Measurements from ENCODE around the gene SMAD2. TPM values are rescaled to one million over a fixed set of nuclear protein-coding genes. Genes with fewer than 3 reads are reported as not detected.
"Not testable (repeated sequence)": the region's sequence is repeated elsewhere in the genome, so short reads cannot be mapped to it uniquely, and the experiment has no call there.

The SMAD2 gene
- total RNA-seq, 1 experiment from 2014 or later, result 105 TPM

DNA sequence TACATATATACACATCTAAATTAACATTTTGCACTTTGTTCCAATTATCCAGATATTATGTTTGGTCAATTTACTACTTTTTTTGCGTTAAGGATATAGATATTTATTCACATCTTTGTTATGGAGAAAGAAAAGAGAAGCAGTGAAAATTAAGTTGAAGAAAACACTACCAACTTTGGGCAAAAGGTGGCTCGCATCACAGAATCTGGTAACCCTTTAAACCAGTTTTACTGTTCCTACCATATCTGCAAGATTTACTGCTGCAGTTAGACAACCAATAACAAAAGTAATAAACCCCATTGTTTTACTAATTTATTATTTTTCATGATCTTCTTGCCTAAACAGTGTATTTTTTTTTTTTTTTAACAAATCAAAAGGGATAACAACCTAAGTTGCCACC is 53.6 kb downstream of the SMAD2 start:
- in situ Hi-C loops (cut with HindIII; ENCODE audit: low pct_unique_long_range_greater_than_20kb, low sequenced_read_pairs), result no loop called here
- DNase-seq (ENCODE audit: low read depth, low spot score), result no peak

DNA sequence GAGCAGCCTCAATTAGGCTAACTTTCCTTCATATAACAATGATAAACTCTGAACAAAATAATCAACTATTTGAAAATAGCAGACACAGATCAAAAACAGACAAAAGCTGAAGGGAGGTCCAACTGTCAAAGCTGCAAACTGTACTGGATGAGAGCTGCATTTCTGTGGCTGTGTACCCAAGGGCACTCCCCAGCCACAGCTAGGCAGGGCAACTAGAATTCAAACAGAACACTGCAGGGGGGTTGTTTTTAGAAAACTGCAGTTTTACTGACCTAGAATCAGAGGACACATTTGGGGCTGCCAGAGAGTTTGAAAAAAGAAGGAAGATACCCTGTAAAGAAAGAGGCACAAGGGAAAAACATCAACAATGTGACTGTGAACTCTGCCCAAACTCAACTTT is 56.8 kb downstream of the SMAD2 start:
- in situ Hi-C loops (cut with HindIII; ENCODE audit: low pct_unique_long_range_greater_than_20kb, low sequenced_read_pairs), result no loop called here
- DNase-seq (ENCODE audit: low read depth, low spot score), result no peak

DNA sequence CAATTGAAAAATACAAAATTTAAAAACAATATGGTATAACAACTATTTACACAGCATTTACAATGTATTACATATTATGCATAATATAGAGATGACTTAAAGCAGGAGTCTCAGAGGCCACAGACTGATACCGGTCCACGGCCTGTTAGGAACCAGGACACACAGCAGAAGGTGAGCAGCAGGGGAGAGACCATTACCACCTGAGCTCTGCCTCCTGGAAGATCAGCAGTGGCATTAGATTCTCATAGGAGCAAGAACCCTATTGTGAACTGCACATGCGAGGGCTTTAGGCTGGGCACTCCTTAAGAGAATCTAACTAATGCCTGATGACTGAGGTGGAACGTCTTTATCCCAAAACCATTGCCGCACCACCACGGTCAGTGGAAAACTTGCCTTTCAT is 58.0 kb downstream of the SMAD2 start:
- in situ Hi-C loops (cut with HindIII; ENCODE audit: low pct_unique_long_range_greater_than_20kb, low sequenced_read_pairs), result no loop called here
- DNase-seq (ENCODE audit: low read depth, low spot score), result no peak

DNA sequence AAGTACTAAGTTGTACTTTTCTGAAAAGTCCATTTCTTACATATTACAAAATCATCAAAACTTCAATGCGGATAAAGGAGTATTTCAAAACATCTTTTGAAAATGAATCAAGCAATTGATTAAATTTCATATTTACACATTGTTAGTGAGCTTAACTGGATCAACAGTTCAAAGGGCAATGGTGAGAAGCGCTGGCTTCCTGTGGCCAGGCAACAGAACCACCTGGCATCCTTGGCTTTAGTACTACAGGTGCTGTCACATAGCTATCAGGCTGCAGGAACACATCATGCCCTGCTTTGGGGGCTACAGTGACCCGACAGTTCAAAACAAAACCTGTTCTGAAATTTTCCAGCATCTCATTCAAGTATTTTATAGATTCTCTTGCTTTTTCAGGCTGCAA is 59.2 kb downstream of the SMAD2 start:
- no peak for DNase-seq (ENCODE audit: low read depth, low spot score)
- in situ Hi-C loops (cut with HindIII; ENCODE audit: low pct_unique_long_range_greater_than_20kb, low sequenced_read_pairs), result no loop called here

DNA sequence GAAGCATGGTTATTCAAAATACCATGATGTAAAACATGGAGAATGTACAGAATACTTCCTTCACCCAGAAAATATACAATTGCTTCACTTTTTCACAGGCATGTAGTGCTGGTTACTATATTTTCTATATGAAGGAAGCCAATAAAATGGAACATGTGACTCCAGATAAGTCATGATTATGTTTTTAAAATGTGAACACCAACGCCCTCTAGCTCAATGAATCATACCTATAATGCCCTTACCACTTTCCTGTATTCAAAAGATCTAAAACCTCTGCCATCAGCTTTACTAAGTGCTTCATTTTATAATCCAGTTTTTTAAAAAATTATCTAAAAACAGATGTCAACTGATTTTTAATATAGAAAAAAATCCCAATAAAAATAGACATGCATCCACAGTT is 59.9 kb downstream of the SMAD2 start:
- DNase-seq (ENCODE audit: low read depth, low spot score), result no peak
- in situ Hi-C loops (cut with HindIII; ENCODE audit: low pct_unique_long_range_greater_than_20kb, low sequenced_read_pairs), result no loop called here

DNA sequence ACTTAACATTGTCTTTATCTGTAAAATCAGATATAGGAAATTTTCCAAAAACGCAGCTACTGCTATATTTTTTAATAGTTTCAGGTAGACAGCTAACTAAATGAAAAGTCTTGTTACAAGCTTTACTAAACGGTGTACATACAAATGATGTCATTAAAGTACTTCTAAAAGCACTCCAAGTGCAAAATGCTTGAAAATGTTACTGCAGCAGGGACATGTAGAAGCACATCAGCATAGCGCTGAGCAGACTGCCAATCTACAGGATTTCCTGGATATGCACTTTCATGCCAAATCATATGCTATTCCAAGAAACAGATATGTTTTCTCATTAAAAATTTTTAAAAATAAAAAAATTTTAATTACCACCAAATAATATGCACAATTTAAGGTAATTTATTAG is 61.7 kb downstream of the SMAD2 start:
- DNase-seq (ENCODE audit: low read depth, low spot score), result no peak
- in situ Hi-C loops (cut with HindIII; ENCODE audit: low pct_unique_long_range_greater_than_20kb, low sequenced_read_pairs), result no loop called here

DNA sequence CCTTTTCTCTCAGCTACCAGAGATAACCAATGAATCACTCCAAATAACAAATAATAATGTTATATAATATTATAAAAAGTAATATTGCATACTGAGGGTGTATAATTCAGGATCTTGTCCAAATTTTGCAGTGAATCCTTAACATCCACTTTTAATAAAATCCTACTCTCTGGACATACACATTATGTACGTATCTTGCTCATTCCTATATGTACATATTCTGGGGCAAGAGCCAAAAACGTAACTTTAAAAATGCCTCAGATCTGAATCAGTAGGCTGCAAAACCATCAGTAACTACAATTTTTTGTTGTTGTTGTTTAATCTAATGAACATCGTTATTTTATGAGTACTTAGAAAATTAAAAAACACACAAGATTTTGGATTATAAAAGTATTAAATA is 65.3 kb downstream of the SMAD2 start:
- no peak for DNase-seq (ENCODE audit: low read depth, low spot score)
- in situ Hi-C loops (cut with HindIII; ENCODE audit: low pct_unique_long_range_greater_than_20kb, low sequenced_read_pairs), result no loop called here

DNA sequence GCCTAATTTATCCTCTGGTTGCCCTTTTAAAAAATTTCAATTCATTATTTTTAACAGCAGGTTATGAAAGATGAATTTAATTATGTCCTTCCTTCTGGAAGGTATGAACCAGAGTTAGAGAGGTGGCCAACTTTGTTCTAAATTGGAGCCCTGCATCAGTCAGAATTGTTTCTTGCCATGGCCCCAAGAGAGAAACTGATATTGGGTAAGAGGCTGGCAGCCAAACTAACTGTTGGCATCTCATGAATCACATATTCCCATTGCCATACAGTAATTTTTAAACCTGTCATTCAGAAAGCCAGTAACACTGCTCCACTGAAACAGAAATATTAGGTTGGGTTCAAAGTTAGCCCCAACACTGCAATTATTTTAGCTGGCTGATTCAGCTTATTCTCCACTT is 67.4 kb downstream of the SMAD2 start:
- in situ Hi-C loops (cut with HindIII; ENCODE audit: low pct_unique_long_range_greater_than_20kb, low sequenced_read_pairs), result no loop called here
- DNase-seq (ENCODE audit: low read depth, low spot score), result no peak

DNA sequence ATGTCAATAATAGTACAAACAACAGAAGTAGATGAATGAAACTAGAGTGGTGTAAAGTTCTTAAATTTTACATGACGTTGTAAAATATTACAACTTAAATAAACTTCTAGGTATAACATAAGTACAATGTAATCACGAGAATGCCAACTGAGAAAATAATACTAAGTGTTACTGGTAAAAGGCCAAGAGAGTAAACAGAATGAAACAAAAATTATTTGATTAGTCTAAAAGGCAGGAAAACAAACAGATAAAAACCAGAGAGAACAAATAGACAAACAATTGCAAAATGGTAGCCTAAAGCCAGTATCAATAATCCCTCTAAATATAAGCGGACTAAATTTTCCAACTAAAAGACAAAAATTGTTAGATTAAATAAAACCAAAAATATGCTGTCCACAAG is 71.9 kb downstream of the SMAD2 start:
- in situ Hi-C loops (cut with HindIII; ENCODE audit: low pct_unique_long_range_greater_than_20kb, low sequenced_read_pairs), result no loop called here
- DNase-seq (ENCODE audit: low read depth, low spot score), result no peak

DNA sequence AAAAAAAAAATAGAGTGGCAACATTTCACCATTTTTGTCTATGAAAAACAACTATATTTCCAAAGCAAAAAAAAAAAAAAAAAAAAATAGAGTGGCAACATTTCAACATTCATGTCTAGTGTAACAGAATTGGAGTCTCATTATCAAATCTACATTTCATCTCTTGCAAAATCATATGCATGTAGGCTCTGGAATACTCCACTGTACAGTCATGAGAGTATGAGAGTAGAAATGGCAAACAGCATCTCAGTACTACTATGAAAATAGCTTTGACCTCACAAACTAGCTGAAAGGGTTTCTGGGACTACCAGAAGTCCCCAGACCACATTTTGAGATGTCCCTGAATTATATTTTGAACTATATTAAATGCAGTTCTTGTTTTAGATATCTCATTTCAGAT is 82.8 kb downstream of the SMAD2 start:
- in situ Hi-C loops (cut with HindIII; ENCODE audit: low pct_unique_long_range_greater_than_20kb, low sequenced_read_pairs), result no loop called here
- DNase-seq (ENCODE audit: low read depth, low spot score), result no peak

DNA sequence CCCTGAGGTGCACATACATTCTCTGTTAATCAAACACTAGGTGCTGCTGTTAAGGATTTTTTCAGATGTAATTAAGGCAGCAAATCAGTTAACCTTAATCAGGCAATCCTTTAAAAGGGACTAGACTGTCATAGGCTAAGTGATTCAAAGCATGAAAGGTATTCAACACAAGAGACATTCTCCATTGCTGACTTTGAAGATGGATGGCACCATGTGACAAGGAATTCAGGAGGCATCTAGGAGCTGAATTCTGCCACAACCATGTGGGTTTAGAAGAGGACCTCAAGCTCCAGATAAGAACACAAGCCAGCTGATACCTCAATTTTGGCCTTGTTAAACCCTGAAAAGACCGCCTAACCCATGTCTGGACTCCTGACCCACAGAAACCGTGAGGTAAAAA is 84.0 kb downstream of the SMAD2 start:
- DNase-seq (ENCODE audit: low read depth, low spot score), result no peak
- in situ Hi-C loops (cut with HindIII; ENCODE audit: low pct_unique_long_range_greater_than_20kb, low sequenced_read_pairs), result no loop called here

DNA sequence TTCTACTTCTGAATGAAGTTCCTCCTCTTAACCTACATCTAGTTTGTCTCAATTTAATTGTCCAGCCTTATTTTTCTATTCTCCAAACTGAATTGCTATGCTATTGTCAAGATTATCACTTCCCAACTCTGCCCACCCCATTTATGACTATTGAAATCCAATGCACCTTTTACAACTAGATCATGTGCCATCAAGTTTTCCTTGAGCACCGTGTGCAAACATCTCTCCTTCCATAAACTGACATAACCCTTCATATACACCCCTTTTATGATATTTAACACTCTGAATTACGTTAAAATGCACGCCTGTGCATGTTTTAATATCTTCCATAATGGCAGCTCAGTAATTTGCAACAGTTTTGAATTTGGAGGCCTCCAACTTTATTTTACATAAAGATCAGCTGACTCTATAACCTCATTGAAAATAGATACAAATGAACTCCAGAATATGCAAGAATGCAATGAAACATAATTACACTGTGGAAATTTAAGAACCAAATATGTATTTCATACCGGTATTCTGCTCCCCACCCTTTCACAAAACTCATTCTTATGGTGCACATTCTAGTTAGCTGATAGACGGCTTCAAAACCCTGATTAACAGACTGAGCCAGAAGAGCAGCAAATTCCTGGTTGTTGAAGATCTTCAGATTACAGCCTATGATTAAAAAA is 85.5 kb downstream of the SMAD2 start:
- no peak for DNase-seq (ENCODE audit: low read depth, low spot score)
- in situ Hi-C loops (cut with HindIII; ENCODE audit: low pct_unique_long_range_greater_than_20kb, low sequenced_read_pairs), result no loop called here

DNA sequence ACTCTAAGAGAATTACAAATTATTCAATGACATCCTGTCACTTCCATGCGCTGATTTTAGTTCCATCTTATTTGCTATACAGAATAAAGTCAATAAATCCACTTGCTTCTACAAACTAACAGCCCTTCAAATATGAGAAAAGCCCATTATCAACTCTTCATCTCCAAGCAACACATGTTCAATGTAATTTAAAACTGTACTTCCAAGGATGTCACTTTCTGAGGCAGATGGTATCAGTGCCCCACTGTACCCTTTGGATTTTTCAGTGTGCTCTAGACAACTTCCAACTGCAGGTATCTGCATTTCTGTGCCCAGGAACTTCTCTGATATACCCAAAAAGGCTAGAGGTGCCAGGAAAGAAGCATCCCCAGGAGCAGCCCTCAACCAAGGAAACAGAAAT is 87.6 kb downstream of the SMAD2 start:
- no peak for DNase-seq (ENCODE audit: low read depth, low spot score)
- in situ Hi-C loops (cut with HindIII; ENCODE audit: low pct_unique_long_range_greater_than_20kb, low sequenced_read_pairs), result no loop called here

DNA sequence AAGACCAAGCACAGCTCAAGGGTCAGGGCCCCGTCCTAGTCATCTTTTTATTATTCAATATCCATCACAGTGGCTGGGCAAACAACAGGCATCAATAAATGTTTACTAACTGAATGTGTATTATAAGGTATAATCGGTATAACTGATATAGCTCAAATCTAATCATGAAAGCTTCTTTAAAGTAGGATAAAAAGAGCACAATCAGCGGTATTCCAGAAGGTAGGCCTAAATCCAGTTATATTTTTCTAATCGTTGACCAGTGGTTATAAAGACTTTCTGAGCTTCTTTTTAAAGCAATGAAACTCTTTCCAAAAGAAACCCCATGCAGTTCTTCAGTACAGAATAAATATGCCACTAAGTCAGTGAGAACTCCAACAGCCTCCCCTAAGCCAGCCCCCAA is 92.1 kb downstream of the SMAD2 start:
- no peak for DNase-seq (ENCODE audit: low read depth, low spot score)
- in situ Hi-C loops (cut with HindIII; ENCODE audit: low pct_unique_long_range_greater_than_20kb, low sequenced_read_pairs), result no loop called here

DNA sequence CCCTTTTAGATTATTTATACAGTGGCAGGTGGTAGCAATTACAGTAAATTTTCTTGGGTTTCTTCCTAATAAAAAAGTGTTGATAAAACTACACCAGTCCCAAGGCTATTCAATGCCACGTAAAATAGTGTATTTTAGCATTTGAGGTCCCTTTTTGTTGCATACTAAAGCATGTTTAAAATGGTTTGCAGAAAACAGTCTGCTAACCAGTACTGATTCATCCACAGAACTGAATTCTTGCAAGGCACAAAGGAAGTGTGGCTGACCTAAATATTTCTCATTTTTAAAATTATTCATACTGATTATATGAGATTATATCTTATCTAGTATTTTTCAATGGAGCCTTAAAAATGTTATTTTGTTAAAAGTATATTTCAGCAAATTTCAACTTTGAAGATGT is 98.1 kb downstream of the SMAD2 start:
- in situ Hi-C loops (cut with HindIII; ENCODE audit: low pct_unique_long_range_greater_than_20kb, low sequenced_read_pairs), result no loop called here
- DNase-seq (ENCODE audit: low read depth, low spot score), result no peak

DNA sequence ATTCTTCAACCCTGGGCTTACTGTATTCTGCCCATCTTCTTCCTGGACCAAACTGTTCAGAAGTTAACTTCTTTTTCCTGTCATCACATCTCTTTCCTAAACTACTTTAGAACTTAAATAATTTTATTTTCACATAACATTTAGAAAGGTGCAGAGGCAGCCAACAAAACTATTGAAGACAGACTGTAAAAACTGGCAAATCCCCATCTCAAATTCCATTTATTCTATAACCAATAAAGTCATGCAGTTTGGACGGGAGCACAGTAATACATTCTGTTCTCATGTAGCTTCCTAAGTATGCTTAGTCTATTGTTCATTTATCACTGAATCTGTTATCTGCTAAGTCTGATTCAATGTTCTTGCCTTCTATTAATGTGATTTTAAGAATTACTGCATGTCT is 99.1 kb downstream of the SMAD2 start:
- in situ Hi-C loops (cut with HindIII; ENCODE audit: low pct_unique_long_range_greater_than_20kb, low sequenced_read_pairs), result no loop called here
- DNase-seq (ENCODE audit: low read depth, low spot score), result no peak

DNA sequence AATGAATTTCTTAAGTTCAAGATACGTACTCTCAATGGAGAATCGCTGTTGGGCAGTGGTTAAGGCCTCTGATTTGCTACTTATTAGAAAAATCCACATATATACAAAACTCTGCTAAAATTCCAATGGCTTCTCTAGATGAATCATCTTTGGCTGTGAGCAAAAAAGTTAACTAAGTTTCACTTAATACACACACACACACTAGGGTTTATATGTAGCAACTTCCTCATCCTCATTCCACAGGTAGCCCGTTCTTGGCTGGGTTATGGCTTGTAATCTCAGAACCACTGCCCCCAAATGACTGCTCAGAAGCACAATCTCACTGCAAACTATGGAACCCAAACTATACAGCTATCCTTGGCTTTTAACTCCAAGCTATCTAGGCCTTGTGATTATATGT is 99.7 kb downstream of the SMAD2 start:
- DNase-seq (ENCODE audit: low read depth, low spot score), result no peak
- in situ Hi-C loops (cut with HindIII; ENCODE audit: low pct_unique_long_range_greater_than_20kb, low sequenced_read_pairs), result no loop called here

DNA sequence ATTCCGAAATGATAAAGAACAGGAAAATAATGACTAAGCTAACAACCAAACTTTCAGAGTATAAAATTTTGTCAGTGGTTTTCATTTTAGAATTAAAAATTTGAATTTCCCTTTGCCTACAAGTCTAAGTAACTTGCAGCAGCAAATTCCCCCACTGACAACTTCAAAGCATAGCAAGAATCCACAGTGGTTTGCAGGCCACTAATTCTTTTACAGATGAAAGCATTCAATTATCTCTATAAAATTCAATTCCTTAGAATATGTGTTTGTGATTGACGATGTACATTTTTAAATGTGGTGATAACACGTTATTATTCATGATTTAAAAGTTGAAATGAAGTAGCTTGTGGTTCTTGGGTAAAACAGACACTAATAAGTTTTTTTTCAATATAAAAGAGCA is 100.6 kb downstream of the SMAD2 start:
- in situ Hi-C loops (cut with HindIII; ENCODE audit: low pct_unique_long_range_greater_than_20kb, low sequenced_read_pairs), result no loop called here
- DNase-seq (ENCODE audit: low read depth, low spot score), result no peak

DNA sequence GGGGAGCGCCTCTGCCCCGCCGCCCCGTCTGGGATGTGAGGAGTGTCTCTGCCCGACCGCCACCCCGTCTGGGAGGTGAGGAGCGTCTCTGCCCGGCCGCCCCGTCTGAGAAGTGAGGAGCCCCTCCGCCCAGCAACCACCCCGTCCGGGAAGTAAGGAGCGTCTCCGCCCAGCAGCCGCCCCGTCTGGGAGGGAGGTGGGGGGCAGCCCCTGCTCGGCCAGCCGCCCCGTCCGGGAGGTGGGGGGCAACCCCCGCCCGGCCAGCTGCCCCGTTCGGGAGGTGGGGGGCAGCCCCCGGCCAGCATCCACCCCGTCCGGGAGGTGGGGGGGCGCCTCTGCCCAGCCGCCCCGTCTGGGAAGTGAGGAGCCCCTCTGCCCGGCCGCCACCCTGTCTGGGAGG is 102.4 kb downstream of the SMAD2 start:
- DNase-seq (ENCODE audit: low read depth, low spot score); in situ Hi-C loops (cut with HindIII; ENCODE audit: low pct_unique_long_range_greater_than_20kb, low sequenced_read_pairs): not testable (repeated sequence)

Data from SK-MEL-5 (cell line).